ENCODE results near the gene MAPKAPK2. TPM values are rescaled to one million over a fixed set of nuclear protein-coding genes. Genes with fewer than 3 reads are reported as not detected.
A peak's percentile ranks its signal among the peaks of the same experiment; 100 is the strongest.

The MAPKAPK2 gene
- total RNA-seq (2014; rRNA removed) = 98.5 and 133 TPM in 2 replicates
- percentile 91 among the genes with signal in this experiment for Bru-seq, nascent RNA
- BruChase-seq, experiment 1, labeled RNA remaining after a 6-hour chase = percentile 91 among the genes with signal in this experiment
- BruChase-seq, experiment 2, labeled RNA remaining after a 2-hour chase = percentile 89 among the genes with signal in this experiment
- long read RNA-seq, partial matches to known transcripts = 1 of 78 reads
- long read RNA-seq, other reads (novel, unspliced or antisense) = 69 of 78 reads

GRCh38 chr1:206684478-206685333, at the start of gene MAPKAPK2:
Gene MAPKAPK2 (plus strand): TSS chr1:206684905. CDS start chr1:206685230, 325 bp downstream.
- intact Hi-C loops (cut with micrococcal nuclease) = loop anchor here (1.0 to 10.0 kb wide), 2 partner anchors 50 to 370 kb away; partner anchors contain the start of genes PFKFB2 and YOD1
- H3K4me3 ChIP-seq (ENCODE audit: low read length) = peak within 1 kb of the TSS; percentile 85
- H3K79me2 ChIP-seq (ENCODE audit: low read length) = peaks cover 45% of the 10 kb centered on the region
- CTCF ChIA-PET = interaction anchor here (0.7 to 1.0 kb wide), 2 partner anchors 53 to 72 kb away, joined by 3 to 4 read pairs; partner anchors contain the start of gene EIF2D
- TF ChIP-seq CTCF (conservative IDR thresholded peaks at IDR 0.05; ENCODE audit: low read depth, low read length) = no peak
- no peak for TF ChIP-seq EZH2phosphoT487 (IDR thresholded peaks at IDR 0.05; ENCODE audit: borderline replicate concordance, low read length)
- no peak for TF ChIP-seq EZH2 (IDR thresholded peaks at IDR 0.05; ENCODE audit: low read length, unreplicated experiment)
- peaks cover 39% of the 10 kb centered on the region for H4K20me1 ChIP-seq (ENCODE audit: low read length)
- POLR2A ChIA-PET (ENCODE audit: unreplicated experiment) = interaction anchor here (0.6 to 0.9 kb wide), 3 partner anchors 10 to 32 kb away, joined by 3 to 18 read pairs (median 15); no protein-coding TSS in a partner anchor
- H3K9ac ChIP-seq (ENCODE audit: low read length) = peak within 1 kb of the TSS; percentile 82
- H3K4me2 ChIP-seq (ENCODE audit: low read length) = peak within 1 kb of the TSS; percentile 99
- no peaks in the 10 kb centered on the region for H3K9me2 ChIP-seq (replicated peaks; ENCODE audit: low read length)
- H3K36me3 ChIP-seq (ENCODE audit: low read depth, low read length) = no peaks in the 10 kb centered on the region
- peak; percentile 69 for ATAC-seq
- no peaks in the 10 kb centered on the region for H3F3A ChIP-seq (ENCODE audit: low read length, unreplicated experiment)
- peak within 1 kb of the TSS; percentile 91 for H2AFZ ChIP-seq (ENCODE audit: low read length)
- DNase-seq = peak; percentile 76
- H3K9me3 ChIP-seq (ENCODE audit: low read length) = no peaks in the 10 kb centered on the region
- H3K27ac ChIP-seq (ENCODE audit: low read length) = peak within 1 kb of the TSS; percentile 65
- H3K27me3 ChIP-seq (ENCODE audit: low read length) = peaks cover 13% of the 10 kb centered on the region
- H3K4me1 ChIP-seq (ENCODE audit: insufficient read depth, low read length) = peaks cover 28% of the 10 kb centered on the region
- BruUV-seq (replicated peaks) = no TSS peak

- H3K9me3 ChIP-seq (ENCODE audit: low read length) = no peaks in the 10 kb centered on the region
- ChIA-PET POLR2A (ENCODE audit: unreplicated experiment) (interaction anchor here (0.5 to 1.2 kb wide), 16 partner anchors 12 to 399 kb away, joined by 3 to 18 read pairs (median 4); partner anchors contain the start of genes C1orf116, EIF2D and IL10), CTCF (interaction anchor here (0.6 to 4.8 kb wide), 9 partner anchors 23 to 1272 kb away, joined by 3 to 71 read pairs (median 3); partner anchors contain the start of gene EIF2D)
- H2AFZ ChIP-seq (ENCODE audit: low read length) = peak within 1 kb of the TSS; percentile 95
- no peaks in the 10 kb centered on the region for H3K27me3 ChIP-seq (ENCODE audit: low read length)
- peak within 1 kb of the TSS; percentile 85 for H3K4me3 ChIP-seq (ENCODE audit: low read length)
- no peaks in the 10 kb centered on the region for H3F3A ChIP-seq (ENCODE audit: low read length, unreplicated experiment)
- peak within 1 kb of the TSS; percentile 89 for H3K4me2 ChIP-seq (ENCODE audit: low read length)
- DNase-seq (peak; percentile 98), ATAC-seq (peak; percentile 82)
- H3K4me1 ChIP-seq (ENCODE audit: insufficient read depth, low read length) = peaks cover 21% of the 10 kb centered on the region
- H3K27ac ChIP-seq (ENCODE audit: low read length) = peak within 1 kb of the TSS; percentile 54
- H3K9ac ChIP-seq (ENCODE audit: low read length) = peak within 1 kb of the TSS; percentile 71
- H3K36me3 ChIP-seq (ENCODE audit: low read depth, low read length) = no peaks in the 10 kb centered on the region
- H3K9me2 ChIP-seq (replicated peaks; ENCODE audit: low read length) = no peaks in the 10 kb centered on the region
- TF ChIP-seq CTCF (conservative IDR thresholded peaks at IDR 0.05; ENCODE audit: low read depth, low read length) = no peak
- TF ChIP-seq EZH2phosphoT487 (IDR thresholded peaks at IDR 0.05; ENCODE audit: borderline replicate concordance, low read length) = no peak
- no peak for TF ChIP-seq EZH2 (IDR thresholded peaks at IDR 0.05; ENCODE audit: low read length, unreplicated experiment)
- intact Hi-C loops (cut with micrococcal nuclease) = loop anchor here (2.0 to 10.0 kb wide), 6 partner anchors 23 to 419 kb away; partner anchors contain the start of genes EIF2D, PFKFB2 and YOD1
- no peaks in the 10 kb centered on the region for H4K20me1 ChIP-seq (ENCODE audit: low read length)
- H3K79me2 ChIP-seq (ENCODE audit: low read length) = 0 out of 2 replicates have a peak, but pooled peaks cover 3% of the 10 kb centered on the region
- no TSS peak for BruUV-seq (replicated peaks)
Measured at GRCh38 chr1:206635080-206635977, 49.4 kb upstream of the MAPKAPK2 start, which contains the start of gene DYRK3. Gene DYRK3 (plus strand): TSS chr1:206635536. CDS start chr1:206635704, 168 bp downstream.
